Stimulated activated CD8-positive, alpha-beta memory T cell treated with anti-CD3 and anti-CD28 coated beads, Interleukin-7, amount 100 ng/mL, for 1 hour (primary cell): Measurements from ENCODE around the gene LEAP2.

Experiments used
- DNase-seq, 2 donors: peaks; one replicate each; pipeline ENCODE4 v3.0.0-alpha.2; 2020; ENCODE audit warnings: low read depth in 2 of 2

The LEAP2 gene, protein sequence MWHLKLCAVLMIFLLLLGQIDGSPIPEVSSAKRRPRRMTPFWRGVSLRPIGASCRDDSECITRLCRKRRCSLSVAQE

DNA sequence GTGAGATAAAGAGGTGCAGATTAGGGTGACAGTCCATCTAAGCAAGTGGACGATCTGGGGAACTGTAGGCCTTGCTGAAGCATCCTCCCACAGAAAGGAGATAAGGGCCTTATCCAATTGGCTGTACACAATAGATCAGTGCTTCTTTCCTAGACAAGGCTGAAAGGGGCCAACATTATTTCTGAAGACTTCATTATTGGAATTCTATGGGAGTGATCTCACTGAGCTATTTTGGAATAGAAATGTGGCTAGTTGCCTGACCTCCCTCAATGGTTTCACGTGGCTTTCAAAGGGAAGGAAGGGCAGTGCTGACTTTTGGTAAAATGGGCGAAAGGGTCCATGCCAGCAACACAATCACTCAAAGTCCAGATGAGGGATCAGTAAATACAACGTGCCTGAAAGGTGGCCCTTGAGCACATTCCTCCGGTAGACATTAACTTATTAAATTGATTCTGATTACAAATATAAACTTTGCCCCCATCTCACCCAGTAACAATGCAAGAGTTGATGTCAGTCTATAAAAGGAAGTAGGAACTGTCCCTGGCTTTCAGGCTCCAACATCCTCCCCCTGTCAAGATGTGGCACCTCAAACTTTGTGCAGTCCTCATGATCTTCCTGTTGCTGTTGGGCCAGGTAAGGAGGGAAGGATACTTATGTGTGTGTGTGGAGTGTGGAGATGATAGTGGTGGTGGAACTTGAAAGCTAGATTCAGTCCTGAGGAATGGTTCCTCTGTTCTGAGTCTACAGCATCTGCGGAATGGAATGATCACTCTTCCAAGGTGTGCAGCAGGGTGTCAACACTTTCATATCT lies at the start of gene LEAP2:
TSS of gene LEAP2 (plus strand) at position 550 of the 811 bp plus-strand sequence. CDS start at position 577, 27 bp downstream.
- no peak for DNase-seq

DNA sequence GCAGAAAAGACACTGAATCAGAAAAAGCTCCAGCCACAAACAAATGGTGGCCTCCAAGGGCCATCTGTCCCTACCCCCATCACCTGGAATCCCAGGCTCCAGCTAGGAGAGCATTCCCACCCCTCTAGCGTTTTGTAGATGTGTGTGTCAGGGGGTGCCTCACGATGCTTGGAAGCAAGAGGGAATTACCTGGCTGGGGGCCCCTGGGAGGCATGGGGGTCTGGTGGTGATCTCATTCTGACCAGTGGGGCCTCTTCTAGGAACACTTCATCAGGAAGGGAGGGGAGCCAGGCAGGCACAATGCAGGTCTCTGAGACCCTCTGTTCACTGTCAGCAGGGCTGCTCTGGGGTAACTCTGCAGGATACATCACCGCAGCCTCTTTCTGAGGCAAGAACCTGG lies 49.0 kb upstream of the LEAP2 start:
- DNase-seq = no peak

DNA sequence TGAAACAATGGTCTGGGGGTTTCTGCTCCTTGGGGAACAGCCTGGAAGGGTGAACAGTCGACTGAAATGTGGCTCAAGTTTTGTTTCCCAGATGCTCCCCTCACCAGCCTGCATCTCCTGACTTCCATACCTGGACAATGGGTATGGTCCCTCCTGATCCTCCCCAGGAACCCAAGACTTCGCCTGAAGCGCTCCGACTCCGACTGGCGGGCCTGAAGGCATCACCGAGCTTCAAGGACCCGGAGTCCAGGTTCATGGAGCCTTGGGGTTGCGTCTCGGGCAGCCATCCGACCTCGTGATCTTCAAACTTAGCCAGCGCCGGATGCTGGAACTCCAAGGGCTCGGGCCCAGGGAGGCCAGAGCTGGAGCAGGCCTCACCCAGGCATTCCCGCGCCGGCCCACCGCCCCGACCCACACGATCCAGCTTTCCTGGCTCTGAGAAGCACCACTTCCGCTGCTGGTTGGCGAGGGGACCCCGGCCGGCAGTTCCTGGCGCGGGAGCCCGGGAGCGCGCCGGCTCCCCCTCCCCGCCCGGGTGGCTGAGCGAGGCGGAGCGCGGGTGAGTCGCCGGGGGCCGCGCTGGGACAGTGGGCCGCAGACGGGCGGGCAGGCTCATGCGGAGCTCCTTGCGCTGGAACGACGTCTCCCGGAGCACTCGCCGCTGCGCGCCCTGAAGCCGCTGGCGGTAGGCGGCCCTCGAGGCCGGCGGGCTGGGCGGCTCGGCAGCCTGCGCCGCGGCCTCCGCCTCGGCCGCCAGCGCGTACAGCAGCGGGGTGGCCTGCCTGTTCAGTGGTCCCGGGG lies 48.2 kb upstream of the LEAP2 start:
- no peak for DNase-seq

DNA sequence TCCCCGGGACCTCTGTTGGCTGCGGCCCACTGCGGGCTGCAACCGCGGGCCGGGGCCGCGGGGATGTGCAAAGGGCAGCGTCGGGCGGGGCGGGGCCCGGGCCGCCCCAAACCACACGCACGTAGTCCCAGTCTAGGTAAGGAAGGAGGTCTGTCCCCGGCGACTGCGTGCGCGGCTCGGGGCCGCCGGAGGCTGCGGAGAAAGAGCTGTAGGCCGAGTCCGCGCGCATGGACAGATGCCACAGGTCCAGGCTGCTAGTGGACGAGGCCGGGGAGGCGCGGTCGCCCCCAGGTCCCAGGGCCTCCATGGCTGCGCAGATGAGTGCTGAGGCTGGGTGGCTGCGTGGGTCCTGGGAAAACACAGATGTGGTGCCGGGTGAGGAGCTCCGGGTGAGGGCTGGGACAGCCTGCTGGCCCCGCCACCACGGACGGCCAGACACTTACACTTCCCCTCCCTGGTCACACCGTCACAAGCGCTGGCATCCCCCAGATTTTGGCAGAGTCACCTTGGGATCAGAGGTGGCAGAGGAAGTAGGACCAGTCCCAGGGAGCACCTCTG lies 47.6 kb upstream of the LEAP2 start:
- DNase-seq = no peak

DNA sequence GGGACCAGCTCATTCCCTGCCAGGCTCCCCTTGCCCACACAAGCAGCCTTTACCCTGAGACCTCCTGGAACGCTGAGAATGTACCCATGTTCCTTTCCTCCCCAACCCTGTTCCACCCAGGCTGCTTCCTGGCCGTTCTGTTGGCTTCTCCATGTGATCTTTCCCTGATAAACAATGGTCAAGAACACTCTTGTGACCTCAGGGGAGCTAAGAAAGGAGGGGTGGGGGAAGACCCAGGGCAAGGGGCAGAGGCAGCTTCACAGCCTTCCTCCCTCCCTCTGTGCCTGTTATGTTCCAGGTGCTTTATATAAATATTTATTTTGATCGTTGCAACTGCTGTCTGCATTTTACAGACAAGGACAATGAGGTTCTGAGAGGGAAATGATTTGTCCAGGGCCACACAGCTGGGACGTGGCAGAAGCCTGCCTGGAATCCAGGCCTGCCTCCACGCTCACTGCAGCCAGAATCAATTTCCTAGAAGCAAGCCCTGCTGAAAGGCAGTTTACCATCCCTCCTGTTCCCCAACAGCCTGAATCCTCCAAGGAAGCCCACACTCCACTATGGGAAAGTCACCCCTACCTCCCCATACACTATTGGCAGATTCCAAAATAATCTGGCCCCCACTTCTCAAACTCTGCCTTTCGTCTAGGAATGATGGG lies 46.9 kb upstream of the LEAP2 start:
- no peak for DNase-seq

DNA sequence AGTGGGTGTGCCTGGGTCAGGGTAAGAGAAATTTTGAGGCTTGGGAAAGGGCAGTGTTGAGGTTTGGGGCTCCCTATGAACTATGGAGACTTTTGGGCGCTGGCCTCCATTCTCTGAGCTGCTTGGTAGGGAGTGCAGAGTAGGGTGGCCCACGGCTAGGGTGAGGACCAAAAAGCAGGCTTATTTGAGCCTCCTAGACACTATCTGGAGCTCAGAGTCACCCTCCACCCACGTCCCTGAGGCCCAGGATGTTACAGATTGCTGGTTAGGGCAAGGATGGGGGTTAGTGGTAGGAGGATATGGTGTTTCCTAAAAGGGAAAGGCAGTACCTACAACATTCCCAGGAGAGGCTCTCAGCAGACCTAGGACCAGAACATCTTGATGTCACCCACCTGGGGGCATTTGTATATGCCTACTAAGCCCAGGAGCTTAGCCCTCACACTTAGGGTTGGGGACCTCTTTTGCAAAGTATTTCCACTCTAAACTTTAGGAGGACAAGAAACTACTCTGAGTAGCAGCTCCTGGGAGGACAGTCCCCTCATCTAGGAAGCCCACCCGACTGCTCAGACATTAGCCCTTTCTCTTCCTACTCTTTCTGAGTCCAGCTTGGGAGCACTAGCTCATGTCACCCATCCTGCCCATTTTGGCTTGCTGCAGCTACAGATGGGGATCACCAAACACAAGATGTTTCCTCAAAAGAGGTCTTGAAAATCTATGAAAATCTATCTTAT lies 45.4 kb upstream of the LEAP2 start:
- no peak for DNase-seq

DNA sequence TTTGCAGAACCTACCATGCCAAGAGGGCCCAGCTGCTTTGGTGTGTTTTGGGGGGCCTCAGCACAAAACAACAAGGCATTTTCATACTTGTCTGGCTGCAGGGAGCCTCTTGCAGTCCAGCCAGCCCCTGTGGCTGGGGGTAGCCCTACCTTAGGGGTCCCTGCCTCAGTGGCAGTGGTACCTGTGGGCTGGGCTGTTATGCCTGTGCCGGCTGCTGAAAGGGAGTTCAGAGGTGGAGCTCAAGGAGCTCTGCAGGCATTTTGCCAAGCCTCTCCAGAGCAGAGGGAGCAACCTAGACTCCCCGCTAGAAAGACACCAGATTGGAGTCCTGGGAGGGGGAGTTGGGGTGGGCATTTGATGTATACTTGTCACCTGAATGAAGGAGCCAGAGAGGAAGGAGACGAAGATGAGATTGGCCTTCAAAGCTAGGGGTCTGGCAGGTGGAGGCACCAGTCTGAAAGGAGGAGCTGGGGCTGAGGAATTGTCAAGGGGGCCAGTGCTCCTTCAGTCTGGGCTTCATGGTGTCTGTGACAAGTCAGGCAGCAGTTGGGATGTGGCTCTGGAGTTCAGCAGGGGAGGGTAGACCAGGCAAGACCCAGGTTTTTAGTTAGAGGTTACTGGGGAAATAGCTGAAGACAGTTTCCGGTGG lies 44.5 kb upstream of the LEAP2 start:
- DNase-seq = no peak

DNA sequence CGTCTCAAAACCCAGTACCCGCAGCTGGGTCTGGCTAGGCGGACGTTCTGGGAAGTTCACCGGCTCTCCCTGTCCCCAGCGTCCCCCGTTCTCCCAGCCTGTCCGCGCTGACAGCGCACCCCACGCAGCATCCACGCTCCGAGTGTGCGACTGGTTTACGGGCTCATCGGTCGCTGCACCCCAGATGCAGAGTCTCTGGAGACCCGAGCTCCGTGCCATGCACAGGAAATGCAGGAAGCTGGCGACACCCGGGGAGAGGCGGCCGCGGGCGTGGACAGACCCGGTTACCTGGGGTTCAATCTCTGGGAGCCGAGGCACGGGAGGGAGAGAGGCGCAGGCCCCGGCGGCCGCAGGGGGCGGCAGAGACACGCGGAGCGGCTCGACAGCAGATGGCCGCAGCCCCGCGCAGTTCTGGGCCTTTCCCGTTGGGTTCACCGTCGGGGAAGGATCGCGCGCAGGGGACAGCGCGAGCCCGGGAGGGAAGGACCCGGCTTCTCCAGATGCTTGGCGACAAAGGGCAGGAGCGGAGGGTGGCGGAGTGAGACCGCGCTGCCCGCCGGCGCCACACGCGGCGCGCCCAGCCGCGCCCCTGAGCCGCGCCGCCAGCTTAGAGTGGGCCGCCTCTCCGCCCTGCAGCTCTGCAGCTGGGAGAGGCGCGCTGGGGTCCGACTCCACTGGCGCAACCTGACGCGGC lies 43.6 kb upstream of the LEAP2 start:
- peak; percentile 39 to 50 for DNase-seq

DNA sequence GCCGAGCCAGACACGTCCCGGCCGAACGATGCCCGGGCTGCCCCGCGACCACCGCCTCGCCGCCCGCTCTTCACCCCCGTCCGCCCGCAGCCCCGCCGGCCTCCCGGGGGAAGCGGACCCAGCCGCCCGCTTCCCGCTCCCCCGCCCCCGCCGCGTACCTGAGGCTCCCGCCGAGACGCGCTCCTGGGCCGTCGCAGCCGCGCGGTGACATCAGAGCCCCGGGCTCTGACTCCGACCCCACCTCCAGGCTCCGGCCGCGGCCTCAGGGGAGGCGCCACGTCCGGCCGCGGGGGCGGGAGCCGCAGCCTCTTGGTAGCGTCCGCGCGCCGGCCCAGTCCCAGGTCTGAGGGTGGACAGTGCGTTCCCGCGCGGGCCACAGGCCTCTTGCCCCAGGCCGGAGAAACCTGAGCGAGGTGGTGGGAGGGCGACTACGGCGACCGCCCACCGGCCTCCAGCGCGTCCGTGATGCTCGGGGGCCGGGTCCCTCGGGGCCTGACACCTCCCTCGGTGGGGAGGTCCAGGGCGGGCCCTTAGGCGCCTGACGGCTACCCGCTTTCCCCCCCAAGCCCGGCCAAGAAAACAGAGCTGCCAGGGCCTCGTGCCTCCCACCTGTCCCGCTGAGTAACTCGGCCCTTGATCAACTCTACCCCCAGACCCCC lies 42.9 kb upstream of the LEAP2 start, which contains the start of gene SHROOM1:
TSS of gene SHROOM1 (minus strand) at position 212 of the 659 bp plus-strand sequence. CDS start 4,507 bp downstream, outside the sequence.
- no peak for DNase-seq

DNA sequence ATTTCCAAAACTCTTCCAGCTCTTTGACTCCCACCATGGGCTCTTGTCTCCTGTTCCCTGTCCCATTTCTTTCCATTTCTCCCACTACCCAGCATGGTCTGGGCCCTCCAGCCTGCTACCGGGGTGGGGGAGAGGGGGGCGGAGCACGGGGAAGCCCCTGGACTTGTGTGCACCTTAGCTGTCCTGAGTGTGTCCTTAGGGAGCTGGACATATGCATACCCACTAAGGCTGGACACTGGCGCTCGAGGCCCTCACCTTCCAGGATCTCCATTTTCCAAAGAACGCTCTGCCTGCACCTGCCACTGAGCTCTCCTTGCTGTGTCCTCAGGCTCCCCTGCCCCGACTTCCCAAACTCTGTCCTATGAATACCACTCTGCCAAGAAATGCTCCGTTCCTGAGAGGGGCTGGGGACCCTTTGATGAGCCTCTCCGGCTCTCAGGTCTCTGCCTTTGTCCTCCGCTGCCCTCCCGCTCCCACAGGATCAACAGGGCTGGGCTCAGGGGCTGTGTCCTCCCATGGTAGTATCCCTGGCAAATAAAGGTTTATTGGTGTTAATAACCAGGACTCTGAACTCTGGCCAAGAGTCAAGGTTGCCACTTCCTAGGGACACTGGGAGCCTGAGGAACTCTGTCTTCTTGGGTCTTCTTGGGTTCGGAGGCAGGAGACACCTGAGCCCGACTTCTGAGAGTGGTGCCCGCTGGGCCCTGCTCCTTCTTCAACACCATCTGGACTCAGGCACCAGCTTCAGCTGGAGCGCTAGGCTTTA lies 42.2 kb upstream of the LEAP2 start:
- DNase-seq = no peak

DNA sequence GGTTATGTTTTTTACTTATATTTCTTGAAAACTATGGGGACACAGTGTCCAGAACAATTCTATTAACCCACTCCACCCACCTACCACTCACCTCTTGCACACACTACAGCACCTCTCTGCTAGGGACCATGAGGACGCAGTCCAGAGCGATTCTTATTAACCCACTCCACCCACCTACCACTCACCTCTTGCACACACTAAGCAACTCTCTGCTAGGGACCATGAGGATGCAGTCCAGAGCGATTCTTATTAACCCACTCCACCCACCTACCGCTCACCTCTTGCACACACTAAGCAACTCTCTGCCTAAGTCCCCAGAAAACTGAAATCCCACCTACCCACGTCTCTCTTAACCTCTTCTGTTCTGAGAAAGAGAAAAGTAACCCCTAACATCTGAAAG lies 40.9 kb upstream of the LEAP2 start:
- no peak for DNase-seq

DNA sequence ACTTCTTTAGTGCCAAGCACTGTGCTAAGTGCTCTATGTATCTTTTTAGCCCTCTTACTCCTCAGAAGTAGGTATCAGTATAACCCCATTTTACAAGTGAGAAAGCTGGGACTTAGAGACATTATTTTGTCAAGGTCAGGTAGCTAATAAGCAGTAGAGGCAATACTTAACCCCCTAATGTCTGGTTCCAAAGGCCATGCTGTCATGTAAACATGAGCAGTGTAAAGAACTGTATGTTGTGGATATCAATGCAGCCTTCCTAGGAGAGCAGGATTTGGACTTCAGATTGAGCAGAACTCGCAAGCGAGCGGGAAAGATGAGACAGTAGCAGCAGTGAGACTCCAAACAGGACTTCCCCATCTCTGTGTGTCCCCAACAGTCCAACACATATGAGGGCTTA lies 39.4 kb upstream of the LEAP2 start:
- no peak for DNase-seq

DNA sequence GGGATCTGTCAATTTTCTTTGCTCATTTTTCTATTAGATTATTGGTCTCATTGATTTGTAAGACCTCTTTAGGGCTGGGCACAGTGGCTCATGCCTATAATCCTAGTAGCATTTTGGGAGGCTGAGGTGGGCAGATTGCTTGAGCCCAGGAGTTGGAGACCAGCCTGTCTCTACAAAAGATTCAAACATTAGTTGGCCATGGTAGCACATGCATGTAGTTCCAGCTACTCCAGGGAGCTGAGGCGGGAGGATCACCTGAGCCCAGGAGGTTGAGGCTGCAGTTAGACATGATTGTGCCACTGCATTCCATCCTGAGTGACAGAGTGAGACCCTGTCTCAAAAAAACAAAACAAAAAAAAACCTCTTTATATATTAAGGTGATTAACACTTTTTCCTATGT lies 36.6 kb upstream of the LEAP2 start:
- no peak for DNase-seq

DNA sequence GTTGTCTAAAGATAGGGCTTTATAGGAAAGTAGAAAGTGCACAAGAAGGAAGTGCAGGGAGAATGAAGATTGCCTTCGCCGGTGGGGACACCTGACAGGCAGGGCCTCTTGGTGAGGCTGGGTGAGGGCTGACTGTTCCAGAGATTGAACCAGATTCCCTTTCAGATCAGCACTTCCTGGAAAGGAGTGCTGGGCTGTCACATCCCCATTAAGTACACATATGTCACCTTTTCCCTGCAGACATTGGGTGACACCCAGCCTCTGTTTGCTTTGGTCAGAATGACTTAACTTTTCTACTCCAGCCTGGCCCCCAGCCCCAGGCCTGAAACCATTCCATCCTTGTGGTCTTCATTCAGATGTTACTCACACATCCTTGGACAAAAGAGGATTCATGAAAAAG lies 35.6 kb upstream of the LEAP2 start:
- no peak for DNase-seq

DNA sequence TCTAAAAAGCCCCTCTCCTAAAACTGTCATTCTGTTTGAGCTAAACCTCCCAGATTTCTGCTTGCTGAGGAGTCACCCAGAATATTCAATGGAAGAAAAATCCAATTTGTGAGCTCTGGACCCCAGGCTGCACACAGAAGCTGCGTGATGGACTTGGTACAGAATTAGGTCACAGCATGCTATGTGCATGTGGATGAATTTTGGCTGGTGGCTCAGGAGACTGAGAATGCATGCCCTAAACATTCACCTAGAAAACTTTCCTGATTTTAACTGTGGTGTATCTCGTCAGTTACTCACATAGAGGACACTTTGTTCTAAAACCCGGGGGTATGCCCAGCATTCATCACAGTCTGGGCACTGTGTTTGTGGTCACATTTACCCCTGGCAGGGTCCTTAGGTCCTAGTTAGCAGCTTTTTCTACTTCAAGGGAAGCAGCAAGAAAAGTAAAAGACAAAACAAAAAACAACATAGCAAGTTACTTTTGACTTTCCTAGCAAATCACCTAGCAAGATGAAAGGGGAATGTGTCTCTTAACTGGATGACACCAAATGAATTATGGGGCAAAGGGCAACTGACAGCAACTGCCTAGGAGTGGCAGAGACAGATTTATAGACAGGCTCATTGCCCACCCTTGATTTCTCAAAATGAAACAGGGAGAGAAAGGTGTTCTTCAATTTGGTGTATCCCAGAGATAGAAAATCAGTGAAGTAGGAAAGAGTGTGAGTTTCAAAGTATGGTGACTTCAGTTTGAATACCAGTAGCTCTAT lies 34.8 kb upstream of the LEAP2 start:
- DNase-seq = no peak

DNA sequence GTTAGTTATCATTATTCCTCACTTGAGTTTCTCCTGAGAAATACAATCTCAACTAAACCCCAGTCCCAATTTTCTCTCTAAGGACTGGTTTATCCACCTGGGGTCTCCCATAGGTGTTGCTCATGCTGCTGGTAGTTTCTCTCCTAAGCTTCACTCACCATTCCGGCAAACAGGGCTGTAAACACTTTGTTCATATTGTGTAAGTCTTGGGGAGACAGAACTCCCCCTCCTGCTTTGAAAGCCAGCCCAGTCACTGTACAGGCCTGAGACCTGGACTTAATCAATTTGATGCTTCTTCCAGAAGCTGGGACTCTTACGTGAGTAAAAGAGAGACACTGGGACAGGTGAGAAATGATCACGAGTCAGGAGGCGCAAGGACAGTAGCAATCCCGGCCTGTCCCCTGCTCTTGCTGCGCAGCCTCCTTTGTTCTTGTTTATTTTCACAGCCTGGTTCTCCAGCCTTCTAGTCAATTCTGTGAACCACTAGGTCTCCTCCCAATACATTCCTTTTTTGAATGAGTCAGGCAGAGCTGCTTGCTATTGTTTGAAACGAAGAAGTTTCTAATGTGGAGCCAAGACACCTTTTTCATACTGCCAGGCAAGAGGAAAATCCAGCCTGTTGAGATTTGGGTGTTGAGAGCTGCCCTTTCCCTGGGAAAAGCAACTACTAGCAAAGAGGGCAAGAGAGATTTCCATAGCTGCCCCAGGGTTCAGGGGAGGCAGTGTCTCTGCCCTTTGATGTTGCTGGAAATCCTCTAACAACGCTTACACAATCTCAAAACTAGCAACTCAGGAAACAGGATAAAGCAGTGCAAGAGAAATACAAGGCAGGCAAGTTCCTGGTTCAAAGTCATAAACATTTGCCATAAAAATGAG lies 33.8 kb upstream of the LEAP2 start:
- DNase-seq = no peak

DNA sequence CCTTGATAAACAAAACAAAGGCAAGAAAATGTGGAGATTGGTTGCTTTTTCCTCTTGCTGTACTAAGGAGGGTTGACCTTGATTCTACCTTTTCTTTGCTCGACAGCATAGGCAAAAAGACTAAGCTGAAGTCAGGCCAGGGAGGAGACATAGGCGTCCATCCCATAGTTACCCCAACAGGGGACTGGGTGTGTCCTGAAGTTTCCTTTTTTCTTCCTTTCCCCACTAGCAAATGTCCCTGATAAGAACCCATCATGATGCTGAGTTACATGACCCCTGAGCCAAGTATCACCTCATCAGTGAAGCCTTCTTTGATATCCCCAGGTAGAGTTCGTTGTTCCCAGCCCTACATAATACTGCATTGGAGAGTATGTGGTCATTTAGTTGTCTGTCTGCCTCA lies 33.2 kb upstream of the LEAP2 start:
- no peak for DNase-seq
